HG03025 (cell line): ENCODE data around the gene ABCF2.

Experiments
- ATAC-seq: cut with Tn5 transposase; IDR thresholded peaks from one replicate; pipeline ENCODE4 v1.9.1; 2021; ENCODE audit warnings: mild to moderate bottlenecking, moderate library complexity; ENCODE audit not compliant: unreplicated experiment, low FRiP score

The ABCF2 gene

GRCh38 chr7:151252961-151253711, 26.1 kb upstream of the ABCF2 start:
- no peak for ATAC-seq

GRCh38 chr7:151252561-151252835, 25.5 kb upstream of the ABCF2 start:
- ATAC-seq, result no peak

GRCh38 chr7:151251689-151252560, 24.9 kb upstream of the ABCF2 start:
- ATAC-seq, result no peak

- ATAC-seq, result no peak
Measured at GRCh38 chr7:151251328-151251688, 24.3 kb upstream of the ABCF2 start.

- ATAC-seq, result no peak
Measured at GRCh38 chr7:151250181-151251132, 23.5 kb upstream of the ABCF2 start.

- no peak for ATAC-seq
Measured at GRCh38 chr7:151249732-151250072, 22.7 kb upstream of the ABCF2 start.

GRCh38 chr7:151249034-151249731, 22.2 kb upstream of the ABCF2 start:
- no peak for ATAC-seq

- no peak for ATAC-seq
Measured at GRCh38 chr7:151248346-151249033, 21.5 kb upstream of the ABCF2 start, which contains the start of gene SMARCD3. TSS of gene SMARCD3 (minus strand) at chr7:151248694. CDS start at chr7:151248562, 132 bp downstream.

- no peak for ATAC-seq
Measured at GRCh38 chr7:151247611-151248345, 20.8 kb upstream of the ABCF2 start.

- no peak for ATAC-seq
Measured at GRCh38 chr7:151246851-151247580, 20.0 kb upstream of the ABCF2 start.

GRCh38 chr7:151246102-151246850, 19.3 kb upstream of the ABCF2 start:
- ATAC-seq, result no peak

GRCh38 chr7:151245360-151246101, 18.5 kb upstream of the ABCF2 start:
- peak; percentile 38 for ATAC-seq

GRCh38 chr7:151244841-151245346, 17.9 kb upstream of the ABCF2 start:
- no peak for ATAC-seq

GRCh38 chr7:151244196-151244840, 17.3 kb upstream of the ABCF2 start:
- no peak for ATAC-seq

- no peak for ATAC-seq
Measured at GRCh38 chr7:151243408-151244195, 16.6 kb upstream of the ABCF2 start.

GRCh38 chr7:151243045-151243349, 16.0 kb upstream of the ABCF2 start:
- no peak for ATAC-seq
